ENCODE results near the gene PLXNC1.

- TF ChIP-seq CTCF (IDR thresholded peaks at IDR 0.05) (no peak), EZH2 (IDR thresholded peaks at IDR 0.05; ENCODE audit: borderline replicate concordance, insufficient read depth, low read depth, low read length, poor library complexity, severe bottlenecking) (no peak)
These were observed 161.0 kb downstream of the PLXNC1 start for GRCh38 chr12:94309373-94309772.

Data from B cell (primary cell).